GM12864 (cell line): ENCODE results near the gene GAS2.

ENCODE experiments used
- DNase-seq: peaks from one replicate; pipeline ENCODE4 v3.0.0-alpha.2; 2011; ENCODE audit warnings: low read depth
- H3K4me3 ChIP-seq: 2 replicates; pipeline ENCODE4 v1.5.1; 2011; ENCODE audit warnings: mild to moderate bottlenecking, low read depth, low read length, control low read depth
- TF ChIP-seq, protein P1 (sequence below): IDR thresholded peaks from 2 replicates; pipeline ENCODE4 v1.5.1; 2011; ENCODE audit warnings: low read depth, mild to moderate bottlenecking, moderate library complexity, low read length, control low read depth, inconsistent platforms; ENCODE audit errors: missing control alignments

GAS2 gene

DNA sequence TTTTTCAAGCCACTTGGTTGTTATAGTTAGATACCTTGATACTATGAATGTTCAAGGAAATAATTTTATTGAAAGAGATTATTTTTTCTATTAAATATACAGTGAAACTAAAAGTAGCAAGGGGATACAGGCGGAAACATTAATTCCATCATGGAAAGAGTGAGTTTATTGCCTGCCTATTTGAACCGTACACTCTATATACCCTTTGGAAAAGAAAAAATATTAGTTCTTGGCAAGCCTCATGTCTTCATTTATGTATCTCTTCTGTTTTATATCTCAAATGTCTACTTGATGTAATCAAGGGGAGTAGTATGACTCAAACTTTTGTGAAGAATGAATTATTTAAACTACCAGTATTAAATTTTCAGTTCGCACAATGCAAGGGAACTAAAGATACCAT lies 54.0 kb downstream of the GAS2 start:
- H3K4me3 ChIP-seq = no peak overlapping the region
- no peak for DNase-seq
- TF ChIP-seq, protein P1, sequence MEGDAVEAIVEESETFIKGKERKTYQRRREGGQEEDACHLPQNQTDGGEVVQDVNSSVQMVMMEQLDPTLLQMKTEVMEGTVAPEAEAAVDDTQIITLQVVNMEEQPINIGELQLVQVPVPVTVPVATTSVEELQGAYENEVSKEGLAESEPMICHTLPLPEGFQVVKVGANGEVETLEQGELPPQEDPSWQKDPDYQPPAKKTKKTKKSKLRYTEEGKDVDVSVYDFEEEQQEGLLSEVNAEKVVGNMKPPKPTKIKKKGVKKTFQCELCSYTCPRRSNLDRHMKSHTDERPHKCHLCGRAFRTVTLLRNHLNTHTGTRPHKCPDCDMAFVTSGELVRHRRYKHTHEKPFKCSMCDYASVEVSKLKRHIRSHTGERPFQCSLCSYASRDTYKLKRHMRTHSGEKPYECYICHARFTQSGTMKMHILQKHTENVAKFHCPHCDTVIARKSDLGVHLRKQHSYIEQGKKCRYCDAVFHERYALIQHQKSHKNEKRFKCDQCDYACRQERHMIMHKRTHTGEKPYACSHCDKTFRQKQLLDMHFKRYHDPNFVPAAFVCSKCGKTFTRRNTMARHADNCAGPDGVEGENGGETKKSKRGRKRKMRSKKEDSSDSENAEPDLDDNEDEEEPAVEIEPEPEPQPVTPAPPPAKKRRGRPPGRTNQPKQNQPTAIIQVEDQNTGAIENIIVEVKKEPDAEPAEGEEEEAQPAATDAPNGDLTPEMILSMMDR = no peak

DNA sequence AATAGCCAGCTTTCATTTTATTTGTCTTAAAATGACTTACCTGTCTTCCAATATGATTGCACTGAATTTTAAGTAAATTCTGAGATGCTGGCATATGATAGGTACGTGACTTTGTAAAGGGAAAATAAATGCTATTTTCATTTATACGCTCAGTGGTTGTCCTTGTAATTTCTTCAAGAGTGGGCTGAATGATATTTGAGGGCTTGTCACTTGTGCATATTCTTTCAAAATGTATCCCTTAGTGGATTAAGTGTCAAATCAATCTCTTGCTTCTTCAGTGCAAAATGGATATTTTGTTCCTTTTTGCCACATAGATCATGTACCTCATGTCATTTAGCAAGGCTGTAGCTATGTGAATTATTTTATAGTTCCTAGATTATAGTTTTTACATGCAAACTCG lies 56.9 kb downstream of the GAS2 start:
- no peak overlapping the region for H3K4me3 ChIP-seq
- TF ChIP-seq, protein P1 = no peak
- DNase-seq = no peak

DNA sequence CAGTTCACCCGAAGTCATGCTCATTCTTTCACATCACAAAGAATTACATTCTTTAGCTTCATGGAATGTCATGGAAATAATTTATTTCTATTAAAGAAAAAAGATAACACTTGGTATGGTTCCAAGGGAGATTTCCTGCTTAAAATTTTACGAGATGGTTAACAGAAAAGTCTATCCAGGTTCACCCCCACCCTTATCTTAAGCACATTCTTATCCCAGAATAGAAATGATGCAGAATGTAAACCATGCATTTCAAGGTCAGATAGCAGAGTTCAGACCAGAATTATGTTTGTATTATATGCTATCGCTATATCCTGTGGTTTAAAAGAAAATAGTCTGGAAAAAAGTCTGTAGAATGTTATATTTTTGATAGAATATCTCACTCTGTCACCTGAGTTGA lies 58.7 kb downstream of the GAS2 start:
- TF ChIP-seq, protein P1 = no peak
- no peak overlapping the region for H3K4me3 ChIP-seq
- no peak for DNase-seq

DNA sequence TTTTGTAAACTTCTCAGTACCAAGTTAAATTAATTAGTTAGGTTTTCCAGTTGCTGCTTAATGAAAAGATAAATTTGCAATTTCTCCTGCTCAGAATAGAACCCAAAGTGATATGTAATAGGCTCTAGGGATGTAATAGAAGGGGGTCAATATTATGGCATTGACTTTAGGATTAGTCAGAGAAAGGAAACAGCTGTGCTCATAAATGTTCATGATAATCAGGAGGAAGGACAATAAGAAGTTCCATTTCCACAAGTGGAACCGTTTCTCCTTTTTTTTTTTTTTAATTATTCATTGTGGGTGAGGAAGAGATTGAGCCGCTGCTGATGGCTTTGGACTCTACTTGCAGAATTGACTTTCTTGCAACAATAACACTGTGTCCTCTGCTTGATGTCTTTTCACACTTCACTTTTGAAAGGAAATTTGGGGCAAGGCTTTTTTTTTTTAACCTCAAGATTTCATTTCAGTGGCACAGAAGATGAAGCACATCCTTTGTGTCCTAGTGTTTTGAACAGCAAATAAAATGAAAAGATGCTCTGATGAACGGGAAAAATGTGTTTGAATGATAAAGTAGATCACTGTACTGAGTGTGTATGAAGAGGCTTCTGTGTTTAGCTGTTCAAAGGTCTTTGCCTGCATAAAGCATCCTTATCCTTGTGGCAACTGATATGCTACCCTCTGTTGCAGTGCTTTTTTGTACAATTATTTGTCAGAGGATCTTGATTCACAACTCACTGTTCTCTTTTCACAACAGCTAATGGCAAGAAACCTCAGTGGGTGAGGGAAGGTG lies 62.4 kb downstream of the GAS2 start:
- H3K4me3 ChIP-seq = no peak overlapping the region
- TF ChIP-seq, protein P1 = no peak
- DNase-seq = no peak

DNA sequence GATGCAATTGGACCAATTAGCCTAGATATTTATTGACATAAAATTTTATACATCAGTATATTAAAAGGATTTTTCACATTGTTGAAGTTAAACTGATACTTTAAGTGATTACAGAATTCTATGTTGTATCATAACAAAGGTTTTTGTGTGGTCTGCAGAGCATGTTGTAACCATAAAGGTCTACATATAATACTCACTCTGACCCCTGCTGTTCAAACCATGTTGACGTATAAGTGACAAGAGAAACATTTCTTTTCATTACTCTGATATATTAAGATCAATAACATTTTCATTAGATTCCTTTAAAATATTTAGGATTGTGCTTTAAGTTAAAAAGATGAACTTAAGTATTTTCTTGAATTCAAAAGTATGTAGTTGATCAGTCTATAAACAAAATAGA lies 63.9 kb downstream of the GAS2 start:
- H3K4me3 ChIP-seq = no peak overlapping the region
- no peak for DNase-seq
- TF ChIP-seq, protein P1 = no peak

DNA sequence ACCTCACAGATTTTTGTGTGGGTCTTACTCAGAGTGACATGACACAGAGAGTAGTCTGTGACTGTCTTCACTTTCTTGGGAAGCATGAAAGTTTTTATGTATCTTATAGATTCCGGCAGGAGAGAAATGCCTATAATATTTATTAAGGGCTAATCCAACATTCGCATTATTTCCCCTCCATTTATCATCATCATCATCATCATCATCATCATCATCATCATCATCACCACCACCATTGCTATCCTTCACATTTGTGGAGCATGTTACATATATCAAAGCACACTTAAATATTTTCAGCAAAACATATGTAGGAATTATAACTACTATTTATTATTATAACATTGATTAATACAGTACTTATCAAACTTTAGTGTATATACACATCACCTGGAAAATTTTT lies 66.2 kb downstream of the GAS2 start:
- H3K4me3 ChIP-seq = no peak overlapping the region
- no peak for DNase-seq
- TF ChIP-seq, protein P1 = no peak
